H9 (cell line): ENCODE measurements around the gene DCTN3. TPM values are rescaled to one million over a fixed set of nuclear protein-coding genes. Genes with fewer than 3 reads are reported as not detected.

Experiments
- DNase-seq: peaks from one replicate; pipeline ENCODE4 v3.0.0-alpha.2; 2017
- H2AFZ ChIP-seq: one replicate; pipeline ENCODE4 v1.6.1; 2013; ENCODE audit warnings: mild to moderate bottlenecking, low read length, control low read depth, moderate library complexity
- H2AK5ac ChIP-seq: 2 replicates; pipeline ENCODE4 v1.6.1; 2013; ENCODE audit warnings: low read length, control low read depth, mixed read lengths; ENCODE audit not compliant: insufficient read length
- H2BK120ac ChIP-seq: one replicate; pipeline ENCODE4 v1.6.1; 2013; ENCODE audit warnings: low read depth, mild to moderate bottlenecking, low read length, control low read depth, inconsistent platforms; ENCODE audit not compliant: poor library complexity, severe bottlenecking
- H2BK12ac ChIP-seq: 2 replicates; pipeline ENCODE4 v1.6.1; 2013; ENCODE audit warnings: low read length, control low read depth, mixed read lengths, low read depth; ENCODE audit not compliant: insufficient read length
- H2BK15ac ChIP-seq: 2 replicates; pipeline ENCODE4 v1.6.1; 2013; ENCODE audit warnings: low read depth, low read length, control low read depth
- H2BK20ac ChIP-seq: one replicate; pipeline ENCODE4 v1.6.1; 2013; ENCODE audit warnings: low read depth, mild to moderate bottlenecking, low read length, control low read depth, inconsistent platforms; ENCODE audit not compliant: poor library complexity, severe bottlenecking
- H2BK5ac ChIP-seq: 2 replicates; pipeline ENCODE4 v1.6.1; 2013; ENCODE audit warnings: low read length, control low read depth, mixed read lengths; ENCODE audit not compliant: insufficient read length
- H3K14ac ChIP-seq: 2 replicates; pipeline ENCODE4 v1.6.1; 2013; ENCODE audit warnings: low read length, control low read depth; ENCODE audit not compliant: insufficient read depth
- H3K18ac ChIP-seq: 2 replicates; pipeline ENCODE4 v1.6.1; 2013; ENCODE audit warnings: low read depth, mild to moderate bottlenecking, mixed read lengths, low read length, control low read depth; ENCODE audit not compliant: insufficient read length
- H3K23ac ChIP-seq: 2 replicates; pipeline ENCODE4 v1.6.1; 2013; ENCODE audit warnings: low read length, control low read depth, mixed read lengths, low read depth; ENCODE audit not compliant: insufficient read length
- H3K23me2 ChIP-seq: 2 replicates; pipeline ENCODE4 v1.6.1; 2013; ENCODE audit warnings: low read depth, mild to moderate bottlenecking, mixed read lengths, low read length, control low read depth; ENCODE audit not compliant: insufficient read length, poor library complexity, severe bottlenecking
- H3K27ac ChIP-seq: 2 replicates; pipeline ENCODE4 v1.5.1; 2013; ENCODE audit warnings: low read length, control low read depth, mixed read lengths, low read depth; ENCODE audit not compliant: insufficient read length
- H3K27me3 ChIP-seq: 2 replicates; pipeline ENCODE4 v1.6.1; 2013; ENCODE audit warnings: low read length, control low read depth, inconsistent platforms; ENCODE audit not compliant: insufficient read depth
- H3K4ac ChIP-seq: 2 replicates; pipeline ENCODE4 v1.6.1; 2013; ENCODE audit warnings: low read depth, mild to moderate bottlenecking, control low read depth, inconsistent platforms, low read length, moderate library complexity
- H3K4me1 ChIP-seq: 2 replicates; pipeline ENCODE4 v1.6.1; 2013; ENCODE audit warnings: low read length, control low read depth, inconsistent platforms; ENCODE audit not compliant: insufficient read depth
- H3K4me2 ChIP-seq: 2 replicates; pipeline ENCODE4 v1.6.1; 2013; ENCODE audit warnings: low read length, control low read depth, mixed read lengths; ENCODE audit not compliant: insufficient read length, insufficient read depth
- H3K56ac ChIP-seq: 2 replicates; pipeline ENCODE4 v1.6.1; 2013; ENCODE audit warnings: low read depth, mild to moderate bottlenecking, mixed read lengths, low read length, control low read depth; ENCODE audit not compliant: insufficient read length
- H3K79me1 ChIP-seq: 2 replicates; pipeline ENCODE4 v1.6.1; 2013; ENCODE audit warnings: low read depth, mild to moderate bottlenecking, moderate library complexity, low read length, control low read depth, inconsistent platforms; ENCODE audit not compliant: insufficient read depth, poor library complexity, severe bottlenecking
- H3K79me2 ChIP-seq: 2 replicates; pipeline ENCODE4 v1.6.1; 2013; ENCODE audit warnings: low read length, control low read depth, inconsistent platforms; ENCODE audit not compliant: insufficient read depth
- H3K9ac ChIP-seq: 2 replicates; pipeline ENCODE4 v1.6.1; 2013; ENCODE audit warnings: low read length, control low read depth, mixed read lengths; ENCODE audit not compliant: insufficient read length; ENCODE audit errors: extremely low read depth
- H3K9me3 ChIP-seq: one replicate; pipeline ENCODE4 v1.6.1; 2013; ENCODE audit warnings: low read depth, low read length, inconsistent platforms; ENCODE audit not compliant: control insufficient read depth
- H3T11ph ChIP-seq: one replicate; pipeline ENCODE4 v1.6.1; 2013; ENCODE audit warnings: mild to moderate bottlenecking, low read length, control low read depth, inconsistent platforms
- H4K20me1 ChIP-seq: one replicate; pipeline ENCODE4 v1.6.1; 2013; ENCODE audit not compliant: control insufficient read depth, insufficient read length, insufficient read depth
- H4K5ac ChIP-seq: 2 replicates; pipeline ENCODE4 v1.6.1; 2013; ENCODE audit warnings: low read depth, mild to moderate bottlenecking, mixed read lengths, low read length, control low read depth; ENCODE audit not compliant: insufficient read length
- H4K8ac ChIP-seq: replicated peaks from 2 replicates; pipeline ENCODE4 v1.6.1; 2013; ENCODE audit warnings: low read length, control low read depth, mixed read lengths, low read depth; ENCODE audit not compliant: insufficient read length
- H4K91ac ChIP-seq: 2 replicates; pipeline ENCODE4 v1.6.1; 2013; ENCODE audit warnings: low read depth, mild to moderate bottlenecking, moderate library complexity, mixed read lengths, low read length, control low read depth; ENCODE audit not compliant: insufficient read length
- H3K27ac Mint-ChIP-seq, 3 experiments: 2 replicates in 2 of 3; 3 replicates in 1 of 3; pipeline ENCODE4 v1.8.0; 2020 to 2021; ENCODE audit warnings: mixed read lengths in 3 of 3, mild to moderate bottlenecking in 1 of 3, moderate library complexity in 1 of 3
- H3K27me3 Mint-ChIP-seq: 2 replicates; pipeline ENCODE4 v1.8.0; 2021; ENCODE audit warnings: low read depth, mild to moderate bottlenecking, moderate library complexity, mixed read lengths
- H3K36me3 Mint-ChIP-seq, 3 experiments: 2 replicates in 2 of 3; 3 replicates in 1 of 3; pipeline ENCODE4 v1.8.0; 2020 to 2021; ENCODE audit warnings: low read depth in 3 of 3, mixed read lengths in 3 of 3; ENCODE audit not compliant: insufficient read depth in 1 of 3
- H3K4me1 Mint-ChIP-seq, 2 experiments: 2 replicates each; pipeline ENCODE4 v1.8.0; 2020; ENCODE audit warnings: mixed read lengths in 2 of 2
- H3K4me3 Mint-ChIP-seq, 2 experiments: 2 replicates in 1 of 2; 3 replicates in 1 of 2; pipeline ENCODE4 v1.8.0; 2020 to 2021; ENCODE audit warnings: mild to moderate bottlenecking in 2 of 2, mixed read lengths in 2 of 2, moderate library complexity in 1 of 2
- H3K9me3 Mint-ChIP-seq, 2 experiments: 2 replicates in 1 of 2; 3 replicates in 1 of 2; pipeline ENCODE4 v1.8.0; 2020; ENCODE audit warnings: mild to moderate bottlenecking in 2 of 2, mixed read lengths in 2 of 2, moderate library complexity in 1 of 2
- WGBS: extraction: QIAGEN DNeasy Blood & Tissue Kit; methylation state at CpG from one replicate; pipeline ENCODE4 v1.1.7; 2013; ENCODE audit warnings: missing lambda C conversion rate, low lambda C conversion rate, mixed read lengths; ENCODE audit not compliant: insufficient read length; ENCODE audit errors: extremely low coverage; 5-methylcytosine and 5-hydroxymethylcytosine counted together
- total RNA-seq: library from RNA; stranded (reverse); gene quantifications from 2 replicates; pipeline ENCODE4 v1.2.1, GENCODE V29; 2021
- TF ChIP-seq, protein P1 (sequence below): fragments of 200-600 bp; sonication (generic); conservative IDR thresholded peaks from 3 replicates; pipeline ENCODE4 v1.8.0; 2021; ENCODE audit warnings: antibody characterized with exemption, mild to moderate bottlenecking

DCTN3 gene
- total RNA-seq, 1 experiment from 2014 or later = 40.0 TPM

DNA sequence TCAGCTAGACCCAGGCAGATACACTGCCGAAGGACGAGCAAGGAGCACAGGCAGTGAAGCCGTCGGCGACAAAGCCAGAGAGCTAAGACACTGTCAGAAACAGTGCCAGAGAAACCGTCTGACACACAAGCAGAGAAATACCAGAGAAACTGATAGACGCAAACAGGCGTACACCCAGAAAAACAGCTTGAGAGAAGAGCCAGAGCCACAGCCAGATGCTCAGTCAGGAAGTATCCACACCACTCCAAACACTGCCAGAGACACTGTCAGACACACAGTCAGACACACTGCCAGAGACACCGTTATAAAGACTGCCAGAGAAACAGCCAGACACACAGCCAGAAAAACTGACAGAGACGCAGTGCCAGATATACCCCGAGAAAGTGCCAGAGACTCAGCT, 49.9 kb downstream of the DCTN3 start:
- H3K27me3 Mint-ChIP-seq = peaks cover 33% of the 10 kb centered on the region
- Histone ChIP-seq H4K20me1 (peaks cover 4% of the 10 kb centered on the region), H2BK20ac (no peak overlapping the region), H4K8ac (no peak overlapping the region), H2BK5ac (no peak overlapping the region), H3K27ac (no peak overlapping the region), H3K79me2 (no peaks in the 10 kb centered on the region), H3K9me3 (no peaks in the 10 kb centered on the region), H3K56ac (no peak overlapping the region), H3K23me2 (no peaks in the 10 kb centered on the region), H2BK12ac (no peak overlapping the region), H2BK120ac (no peak overlapping the region), H2AK5ac (no peak overlapping the region), H2BK15ac (no peak overlapping the region), H2AFZ (no peak overlapping the region), H4K5ac (no peak overlapping the region), H3K79me1 (no peaks in the 10 kb centered on the region), H3K9ac (no peak overlapping the region), H3K4me2 (no peak overlapping the region), H3K4me1 (no peaks in the 10 kb centered on the region; the same call in 1 of the 2 replicates), H3K14ac (no peak overlapping the region), H3K18ac (no peak overlapping the region), H3T11ph (no peak overlapping the region), H3K23ac (no peak overlapping the region), H4K91ac (no peak overlapping the region), H3K4ac (no peak overlapping the region), H3K27me3 (no peaks in the 10 kb centered on the region; the same call in 1 of the 2 replicates)
- no peaks in the 10 kb centered on the region for H3K36me3 Mint-ChIP-seq
- no CpG with 5 or more reads among the region's 11 CpGs for WGBS
- peaks cover 22 to 53% of the 10 kb centered on the region in 2 experiments for H3K4me1 Mint-ChIP-seq
- H3K4me3 Mint-ChIP-seq = no peak overlapping the region
- DNase-seq = no peak
- H3K9me3 Mint-ChIP-seq = no peaks in the 10 kb centered on the region
- no peak overlapping the region for H3K27ac Mint-ChIP-seq
- TF ChIP-seq, protein P1, sequence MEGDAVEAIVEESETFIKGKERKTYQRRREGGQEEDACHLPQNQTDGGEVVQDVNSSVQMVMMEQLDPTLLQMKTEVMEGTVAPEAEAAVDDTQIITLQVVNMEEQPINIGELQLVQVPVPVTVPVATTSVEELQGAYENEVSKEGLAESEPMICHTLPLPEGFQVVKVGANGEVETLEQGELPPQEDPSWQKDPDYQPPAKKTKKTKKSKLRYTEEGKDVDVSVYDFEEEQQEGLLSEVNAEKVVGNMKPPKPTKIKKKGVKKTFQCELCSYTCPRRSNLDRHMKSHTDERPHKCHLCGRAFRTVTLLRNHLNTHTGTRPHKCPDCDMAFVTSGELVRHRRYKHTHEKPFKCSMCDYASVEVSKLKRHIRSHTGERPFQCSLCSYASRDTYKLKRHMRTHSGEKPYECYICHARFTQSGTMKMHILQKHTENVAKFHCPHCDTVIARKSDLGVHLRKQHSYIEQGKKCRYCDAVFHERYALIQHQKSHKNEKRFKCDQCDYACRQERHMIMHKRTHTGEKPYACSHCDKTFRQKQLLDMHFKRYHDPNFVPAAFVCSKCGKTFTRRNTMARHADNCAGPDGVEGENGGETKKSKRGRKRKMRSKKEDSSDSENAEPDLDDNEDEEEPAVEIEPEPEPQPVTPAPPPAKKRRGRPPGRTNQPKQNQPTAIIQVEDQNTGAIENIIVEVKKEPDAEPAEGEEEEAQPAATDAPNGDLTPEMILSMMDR = no peak
